ENCODE measurements around the gene PDCD1.
"Not testable (repeated sequence)": the region's sequence is repeated elsewhere in the genome, so short reads cannot be mapped to it uniquely, and the experiment has no call there.

The PDCD1 gene

DNA sequence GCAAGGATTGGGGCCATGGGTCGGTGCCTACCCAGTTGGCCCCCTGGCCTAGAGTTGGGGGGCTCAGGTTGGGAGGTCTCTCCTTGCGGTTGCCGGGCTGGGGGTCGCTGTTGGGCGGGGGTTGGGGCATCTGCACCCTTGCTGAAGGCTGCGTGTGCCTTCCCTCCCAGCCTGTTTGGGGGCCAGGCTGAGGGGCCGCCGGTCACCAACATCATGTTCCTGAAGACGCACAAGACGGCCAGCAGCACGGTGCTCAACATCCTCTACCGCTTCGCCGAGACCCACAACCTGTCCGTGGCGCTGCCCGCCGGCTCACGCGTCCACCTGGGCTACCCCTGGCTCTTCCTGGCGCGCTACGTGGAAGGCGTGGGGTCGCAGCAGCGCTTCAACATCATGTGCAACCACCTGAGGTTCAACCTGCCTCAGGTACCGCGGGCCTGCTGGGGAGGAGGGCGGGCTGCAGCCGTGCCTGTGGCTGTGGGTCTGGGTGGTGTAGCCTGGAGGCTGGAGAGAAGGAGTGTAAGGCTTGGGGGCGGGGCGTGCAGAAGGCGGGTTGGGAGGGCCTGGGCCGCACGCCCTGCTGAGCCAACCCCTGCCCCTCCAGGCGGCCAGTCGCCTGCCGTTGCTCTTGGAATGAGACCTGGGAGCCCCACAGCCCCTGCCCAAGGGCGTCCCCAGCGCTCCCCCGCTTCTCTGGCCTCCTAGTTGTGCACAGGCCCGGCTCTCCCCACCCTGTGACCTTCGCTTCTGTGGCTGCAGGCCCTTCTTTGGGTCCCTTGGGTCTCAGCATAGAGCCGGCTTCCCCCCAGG, 56.9 kb downstream of the PDCD1 start:
- Histone ChIP-seq H3K9me3 (ENCODE audit: insufficient read depth, low read length, severe bottlenecking) (no peaks in the 10 kb centered on the region), H3K4me2 (ENCODE audit: insufficient read depth, low read length) (no peak overlapping the region), H3K4me1 (ENCODE audit: insufficient read depth, low read length) (peaks cover 18% of the 10 kb centered on the region), H2AFZ (ENCODE audit: low read depth, low read length) (no peak overlapping the region), H3K36me3 (ENCODE audit: insufficient read depth, low read length) (no peaks in the 10 kb centered on the region), H3K27me3 (ENCODE audit: insufficient read depth, low read length, poor library complexity) (peaks cover 22% of the 10 kb centered on the region), H3K79me2 (ENCODE audit: insufficient read depth, low read length) (no peaks in the 10 kb centered on the region), H3K9ac (ENCODE audit: low read depth, low read length) (no peak overlapping the region), H3K4me3 (ENCODE audit: low read depth in 1 of 2, low read length in 2 of 2) (no peak overlapping the region), H4K20me1 (ENCODE audit: insufficient read depth, low read length) (peaks cover 14% of the 10 kb centered on the region), H3K27ac (ENCODE audit: low read length) (no peak overlapping the region)
- no peak for DNase-seq
- TF ChIP-seq, protein P1, sequence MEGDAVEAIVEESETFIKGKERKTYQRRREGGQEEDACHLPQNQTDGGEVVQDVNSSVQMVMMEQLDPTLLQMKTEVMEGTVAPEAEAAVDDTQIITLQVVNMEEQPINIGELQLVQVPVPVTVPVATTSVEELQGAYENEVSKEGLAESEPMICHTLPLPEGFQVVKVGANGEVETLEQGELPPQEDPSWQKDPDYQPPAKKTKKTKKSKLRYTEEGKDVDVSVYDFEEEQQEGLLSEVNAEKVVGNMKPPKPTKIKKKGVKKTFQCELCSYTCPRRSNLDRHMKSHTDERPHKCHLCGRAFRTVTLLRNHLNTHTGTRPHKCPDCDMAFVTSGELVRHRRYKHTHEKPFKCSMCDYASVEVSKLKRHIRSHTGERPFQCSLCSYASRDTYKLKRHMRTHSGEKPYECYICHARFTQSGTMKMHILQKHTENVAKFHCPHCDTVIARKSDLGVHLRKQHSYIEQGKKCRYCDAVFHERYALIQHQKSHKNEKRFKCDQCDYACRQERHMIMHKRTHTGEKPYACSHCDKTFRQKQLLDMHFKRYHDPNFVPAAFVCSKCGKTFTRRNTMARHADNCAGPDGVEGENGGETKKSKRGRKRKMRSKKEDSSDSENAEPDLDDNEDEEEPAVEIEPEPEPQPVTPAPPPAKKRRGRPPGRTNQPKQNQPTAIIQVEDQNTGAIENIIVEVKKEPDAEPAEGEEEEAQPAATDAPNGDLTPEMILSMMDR (IDR thresholded peaks at IDR 0.05; ENCODE audit: borderline replicate concordance, extremely low read depth, low read length, poor library complexity, severe bottlenecking): no peak
- TF ChIP-seq EZH2 (IDR thresholded peaks at IDR 0.05; ENCODE audit: borderline replicate concordance, low read depth, low read length, severe bottlenecking): no peak
- ATAC-seq (ENCODE audit: insufficient read depth, low read depth): no peak

DNA sequence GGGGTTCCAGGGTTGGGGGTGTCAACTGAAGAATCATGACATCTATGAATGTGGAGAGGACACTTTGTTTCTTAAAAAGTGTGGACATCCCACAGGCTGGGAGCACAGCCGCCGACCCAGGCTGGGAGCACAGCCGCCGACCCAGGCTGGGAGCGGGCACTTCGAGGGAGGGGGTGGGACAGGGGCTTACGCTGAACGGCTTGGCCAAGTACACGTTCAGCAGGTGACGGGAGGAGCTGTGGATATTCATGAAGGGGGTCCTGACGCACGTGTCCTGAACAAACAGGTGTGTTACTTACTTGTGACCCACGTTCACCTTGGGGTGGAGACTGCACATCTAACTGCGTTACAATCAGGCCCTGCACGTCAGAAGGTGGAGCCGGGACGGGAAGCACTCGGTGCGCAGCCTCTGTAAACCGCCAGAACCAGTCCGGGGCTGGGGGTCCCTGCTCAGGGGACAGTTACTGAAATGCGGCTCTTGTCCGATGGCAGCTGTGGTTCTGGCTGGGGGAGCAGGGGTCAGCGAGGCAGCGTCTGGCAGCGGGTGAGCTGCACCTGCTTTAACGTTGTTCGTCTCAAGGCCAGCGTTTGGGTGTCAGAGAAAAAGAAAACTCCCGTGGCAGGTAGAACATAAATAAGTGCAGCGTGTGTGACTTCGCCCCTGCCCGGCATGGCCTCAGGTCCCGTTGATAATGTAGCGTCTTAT, 58.3 kb downstream of the PDCD1 start:
- not testable (repeated sequence) for H3K4me3 ChIP-seq (ENCODE audit: low read depth in 1 of 2, low read length in 2 of 2); H3K9me3 ChIP-seq (ENCODE audit: insufficient read depth, low read length, severe bottlenecking); H3K9ac ChIP-seq (ENCODE audit: low read depth, low read length); H2AFZ ChIP-seq (ENCODE audit: low read depth, low read length); H3K36me3 ChIP-seq (ENCODE audit: insufficient read depth, low read length); ATAC-seq (ENCODE audit: insufficient read depth, low read depth); H3K4me2 ChIP-seq (ENCODE audit: insufficient read depth, low read length); DNase-seq; H3K27ac ChIP-seq (ENCODE audit: low read length); H3K79me2 ChIP-seq (ENCODE audit: insufficient read depth, low read length)
- Histone ChIP-seq H3K4me1 (ENCODE audit: insufficient read depth, low read length) (peaks cover 18% of the 10 kb centered on the region), H4K20me1 (ENCODE audit: insufficient read depth, low read length) (peaks cover 14% of the 10 kb centered on the region), H3K27me3 (ENCODE audit: insufficient read depth, low read length, poor library complexity) (peaks cover 22% of the 10 kb centered on the region)
